Measurements from ENCODE around the gene SGCD.

Gene SGCD

DNA sequence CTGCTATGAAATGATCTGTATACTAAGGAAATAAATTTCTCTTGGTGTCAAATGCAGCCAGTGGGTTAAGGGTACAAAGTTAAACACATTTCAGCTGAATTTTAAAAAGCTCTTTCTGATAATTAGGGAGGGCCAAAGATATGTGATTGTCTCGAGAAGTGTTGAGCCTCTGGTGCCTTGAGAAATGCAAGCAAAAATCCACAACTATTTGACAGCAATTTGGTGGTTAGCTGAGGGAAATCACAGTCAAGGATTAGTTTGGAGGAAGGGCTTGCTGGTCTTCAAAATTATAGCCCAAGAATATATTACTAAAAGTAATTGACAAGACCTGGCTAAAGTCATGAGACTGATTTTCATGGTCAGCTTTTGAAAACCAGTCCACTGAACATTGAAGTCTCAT is 267.4 kb downstream of the SGCD start:
- Histone ChIP-seq H3K9me3 (ENCODE audit: control insufficient read depth, insufficient read depth, low read depth, low read length) (no peaks in the 10 kb centered on the region), H3K36me3 (ENCODE audit: control insufficient read depth in 2 of 2, insufficient read depth in 1 of 2, low read length in 2 of 2) (no peaks in the 10 kb centered on the region), H3K27ac (ENCODE audit: extremely low read depth, low read depth, low read length) (no peak overlapping the region), H3K4me1 (ENCODE audit: control insufficient read depth, insufficient read depth, low read length) (no peaks in the 10 kb centered on the region), H3K4me3 (ENCODE audit: low read depth, low read length) (no peak overlapping the region)
- TF ChIP-seq, protein P1, sequence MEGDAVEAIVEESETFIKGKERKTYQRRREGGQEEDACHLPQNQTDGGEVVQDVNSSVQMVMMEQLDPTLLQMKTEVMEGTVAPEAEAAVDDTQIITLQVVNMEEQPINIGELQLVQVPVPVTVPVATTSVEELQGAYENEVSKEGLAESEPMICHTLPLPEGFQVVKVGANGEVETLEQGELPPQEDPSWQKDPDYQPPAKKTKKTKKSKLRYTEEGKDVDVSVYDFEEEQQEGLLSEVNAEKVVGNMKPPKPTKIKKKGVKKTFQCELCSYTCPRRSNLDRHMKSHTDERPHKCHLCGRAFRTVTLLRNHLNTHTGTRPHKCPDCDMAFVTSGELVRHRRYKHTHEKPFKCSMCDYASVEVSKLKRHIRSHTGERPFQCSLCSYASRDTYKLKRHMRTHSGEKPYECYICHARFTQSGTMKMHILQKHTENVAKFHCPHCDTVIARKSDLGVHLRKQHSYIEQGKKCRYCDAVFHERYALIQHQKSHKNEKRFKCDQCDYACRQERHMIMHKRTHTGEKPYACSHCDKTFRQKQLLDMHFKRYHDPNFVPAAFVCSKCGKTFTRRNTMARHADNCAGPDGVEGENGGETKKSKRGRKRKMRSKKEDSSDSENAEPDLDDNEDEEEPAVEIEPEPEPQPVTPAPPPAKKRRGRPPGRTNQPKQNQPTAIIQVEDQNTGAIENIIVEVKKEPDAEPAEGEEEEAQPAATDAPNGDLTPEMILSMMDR (tag by site-specific recombination; IDR thresholded peaks at IDR 0.05) = no peak
- TF ChIP-seq, protein P2, sequence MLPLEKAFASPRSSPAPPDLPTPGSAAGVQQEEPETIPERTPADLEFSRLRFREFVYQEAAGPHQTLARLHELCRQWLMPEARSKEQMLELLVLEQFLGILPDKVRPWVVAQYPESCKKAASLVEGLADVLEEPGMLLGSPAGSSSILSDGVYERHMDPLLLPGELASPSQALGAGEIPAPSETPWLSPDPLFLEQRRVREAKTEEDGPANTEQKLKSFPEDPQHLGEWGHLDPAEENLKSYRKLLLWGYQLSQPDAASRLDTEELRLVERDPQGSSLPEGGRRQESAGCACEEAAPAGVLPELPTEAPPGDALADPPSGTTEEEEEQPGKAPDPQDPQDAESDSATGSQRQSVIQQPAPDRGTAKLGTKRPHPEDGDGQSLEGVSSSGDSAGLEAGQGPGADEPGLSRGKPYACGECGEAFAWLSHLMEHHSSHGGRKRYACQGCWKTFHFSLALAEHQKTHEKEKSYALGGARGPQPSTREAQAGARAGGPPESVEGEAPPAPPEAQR (tag by site-specific recombination; IDR thresholded peaks at IDR 0.05) = no peak
- TF ChIP-seq, protein P3, sequence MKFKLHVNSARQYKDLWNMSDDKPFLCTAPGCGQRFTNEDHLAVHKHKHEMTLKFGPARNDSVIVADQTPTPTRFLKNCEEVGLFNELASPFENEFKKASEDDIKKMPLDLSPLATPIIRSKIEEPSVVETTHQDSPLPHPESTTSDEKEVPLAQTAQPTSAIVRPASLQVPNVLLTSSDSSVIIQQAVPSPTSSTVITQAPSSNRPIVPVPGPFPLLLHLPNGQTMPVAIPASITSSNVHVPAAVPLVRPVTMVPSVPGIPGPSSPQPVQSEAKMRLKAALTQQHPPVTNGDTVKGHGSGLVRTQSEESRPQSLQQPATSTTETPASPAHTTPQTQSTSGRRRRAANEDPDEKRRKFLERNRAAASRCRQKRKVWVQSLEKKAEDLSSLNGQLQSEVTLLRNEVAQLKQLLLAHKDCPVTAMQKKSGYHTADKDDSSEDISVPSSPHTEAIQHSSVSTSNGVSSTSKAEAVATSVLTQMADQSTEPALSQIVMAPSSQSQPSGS (tag by site-specific recombination; IDR thresholded peaks at IDR 0.05; ENCODE audit: low read depth) = no peak
- TF ChIP-seq, protein P4, sequence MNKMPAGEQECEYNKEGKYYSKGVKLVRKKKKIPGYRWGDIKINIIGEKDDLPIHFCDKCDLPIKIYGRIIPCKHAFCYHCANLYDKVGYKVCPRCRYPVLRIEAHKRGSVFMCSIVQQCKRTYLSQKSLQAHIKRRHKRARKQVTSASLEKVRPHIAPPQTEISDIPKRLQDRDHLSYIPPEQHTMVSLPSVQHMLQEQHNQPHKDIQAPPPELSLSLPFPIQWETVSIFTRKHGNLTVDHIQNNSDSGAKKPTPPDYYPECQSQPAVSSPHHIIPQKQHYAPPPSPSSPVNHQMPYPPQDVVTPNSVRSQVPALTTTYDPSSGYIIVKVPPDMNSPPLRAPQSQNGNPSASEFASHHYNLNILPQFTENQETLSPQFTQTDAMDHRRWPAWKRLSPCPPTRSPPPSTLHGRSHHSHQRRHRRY (tag by site-specific recombination; IDR thresholded peaks at IDR 0.05) = no peak
- TF ChIP-seq KLF10 (tag by site-specific recombination; IDR thresholded peaks at IDR 0.05) (no peak), WT1 (tag by site-specific recombination; IDR thresholded peaks at IDR 0.05) (no peak), SP7 (tag by site-specific recombination; IDR thresholded peaks at IDR 0.05) (no peak), ZNF785 (tag by site-specific recombination; IDR thresholded peaks at IDR 0.05) (no peak), MZF1 (tag by site-specific recombination; IDR thresholded peaks at IDR 0.05; ENCODE audit: borderline replicate concordance) (no peak), IKZF3 (tag by site-specific recombination; IDR thresholded peaks at IDR 0.05) (no peak), OSR2 (tag by site-specific recombination; IDR thresholded peaks at IDR 0.05) (no peak), ZNF629 (tag by site-specific recombination; IDR thresholded peaks at IDR 0.05) (no peak)
- TF ChIP-seq, protein P5, sequence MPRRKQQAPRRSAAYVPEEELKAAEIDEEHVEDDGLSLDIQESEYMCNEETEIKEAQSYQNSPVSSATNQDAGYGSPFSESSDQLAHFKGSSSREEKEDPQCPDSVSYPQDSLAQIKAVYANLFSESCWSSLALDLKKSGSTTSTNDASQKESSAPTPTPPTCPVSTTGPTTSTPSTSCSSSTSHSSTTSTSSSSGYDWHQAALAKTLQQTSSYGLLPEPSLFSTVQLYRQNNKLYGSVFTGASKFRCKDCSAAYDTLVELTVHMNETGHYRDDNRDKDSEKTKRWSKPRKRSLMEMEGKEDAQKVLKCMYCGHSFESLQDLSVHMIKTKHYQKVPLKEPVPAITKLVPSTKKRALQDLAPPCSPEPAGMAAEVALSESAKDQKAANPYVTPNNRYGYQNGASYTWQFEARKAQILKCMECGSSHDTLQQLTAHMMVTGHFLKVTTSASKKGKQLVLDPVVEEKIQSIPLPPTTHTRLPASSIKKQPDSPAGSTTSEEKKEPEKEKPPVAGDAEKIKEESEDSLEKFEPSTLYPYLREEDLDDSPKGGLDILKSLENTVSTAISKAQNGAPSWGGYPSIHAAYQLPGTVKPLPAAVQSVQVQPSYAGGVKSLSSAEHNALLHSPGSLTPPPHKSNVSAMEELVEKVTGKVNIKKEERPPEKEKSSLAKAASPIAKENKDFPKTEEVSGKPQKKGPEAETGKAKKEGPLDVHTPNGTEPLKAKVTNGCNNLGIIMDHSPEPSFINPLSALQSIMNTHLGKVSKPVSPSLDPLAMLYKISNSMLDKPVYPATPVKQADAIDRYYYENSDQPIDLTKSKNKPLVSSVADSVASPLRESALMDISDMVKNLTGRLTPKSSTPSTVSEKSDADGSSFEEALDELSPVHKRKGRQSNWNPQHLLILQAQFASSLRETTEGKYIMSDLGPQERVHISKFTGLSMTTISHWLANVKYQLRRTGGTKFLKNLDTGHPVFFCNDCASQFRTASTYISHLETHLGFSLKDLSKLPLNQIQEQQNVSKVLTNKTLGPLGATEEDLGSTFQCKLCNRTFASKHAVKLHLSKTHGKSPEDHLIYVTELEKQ (tag by site-specific recombination; IDR thresholded peaks at IDR 0.05; ENCODE audit: borderline replicate concordance) = no peak
- POLR2A ChIA-PET = no interaction called here
- CTCF ChIA-PET = no interaction called here

DNA sequence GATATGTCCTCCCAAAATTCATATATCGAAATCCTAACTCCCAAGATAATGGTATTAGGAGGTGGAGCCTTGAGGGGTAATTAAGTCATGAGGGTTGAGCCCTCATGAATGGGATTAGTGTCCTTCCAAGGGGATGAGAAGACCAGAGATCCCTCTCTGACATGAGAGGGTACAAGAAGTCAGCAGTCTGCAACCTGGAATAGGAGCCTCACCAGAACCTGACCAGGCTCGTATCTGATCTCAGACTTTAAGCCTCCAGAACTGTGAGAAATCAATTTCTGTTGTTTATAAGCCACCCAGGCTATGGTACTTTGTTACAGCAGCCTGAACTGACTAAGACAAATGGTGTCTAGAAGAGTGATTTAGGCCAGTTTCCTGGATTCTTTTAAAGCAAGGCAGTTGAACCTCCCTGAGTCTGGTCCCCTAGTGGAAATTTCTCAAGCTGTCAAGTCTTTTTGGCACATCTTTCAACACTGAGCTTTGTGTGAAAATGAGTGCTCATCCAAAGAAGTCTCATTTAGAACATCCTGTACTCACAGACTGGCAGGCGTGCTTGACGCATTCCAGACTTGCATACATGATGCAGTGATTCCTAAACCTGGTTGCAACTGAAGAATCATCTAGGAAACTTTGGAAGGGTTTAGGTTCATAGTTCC is 268.3 kb downstream of the SGCD start:
- no peak overlapping the region for H3K27ac ChIP-seq (ENCODE audit: extremely low read depth, low read depth, low read length)
- ChIA-PET CTCF (no interaction called here), POLR2A (no interaction called here)
- no peaks in the 10 kb centered on the region for H3K9me3 ChIP-seq (ENCODE audit: control insufficient read depth, insufficient read depth, low read depth, low read length)
- H3K36me3 ChIP-seq (ENCODE audit: control insufficient read depth in 2 of 2, insufficient read depth in 1 of 2, low read length in 2 of 2) = no peaks in the 10 kb centered on the region
- H3K4me3 ChIP-seq (ENCODE audit: low read depth, low read length) = no peak overlapping the region
- H3K4me1 ChIP-seq (ENCODE audit: control insufficient read depth, insufficient read depth, low read length) = no peaks in the 10 kb centered on the region
- TF ChIP-seq, protein P6, sequence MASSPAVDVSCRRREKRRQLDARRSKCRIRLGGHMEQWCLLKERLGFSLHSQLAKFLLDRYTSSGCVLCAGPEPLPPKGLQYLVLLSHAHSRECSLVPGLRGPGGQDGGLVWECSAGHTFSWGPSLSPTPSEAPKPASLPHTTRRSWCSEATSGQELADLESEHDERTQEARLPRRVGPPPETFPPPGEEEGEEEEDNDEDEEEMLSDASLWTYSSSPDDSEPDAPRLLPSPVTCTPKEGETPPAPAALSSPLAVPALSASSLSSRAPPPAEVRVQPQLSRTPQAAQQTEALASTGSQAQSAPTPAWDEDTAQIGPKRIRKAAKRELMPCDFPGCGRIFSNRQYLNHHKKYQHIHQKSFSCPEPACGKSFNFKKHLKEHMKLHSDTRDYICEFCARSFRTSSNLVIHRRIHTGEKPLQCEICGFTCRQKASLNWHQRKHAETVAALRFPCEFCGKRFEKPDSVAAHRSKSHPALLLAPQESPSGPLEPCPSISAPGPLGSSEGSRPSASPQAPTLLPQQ (tag by site-specific recombination; IDR thresholded peaks at IDR 0.05) = no peak
- no peak for TF ChIP-seq ZNF302 (tag by site-specific recombination; IDR thresholded peaks at IDR 0.05; ENCODE audit: low read depth)
- TF ChIP-seq HOXA7 (CRISPR knock-in tag; IDR thresholded peaks at IDR 0.05; ENCODE audit: borderline replicate concordance) = no peak
- no peak for TF ChIP-seq ZNF707 (tag by site-specific recombination; IDR thresholded peaks at IDR 0.05)
- no peak for TF ChIP-seq ZNF555 (tag by site-specific recombination; conservative IDR thresholded peaks at IDR 0.05)
- no peak for TF ChIP-seq ZNF121 (tag by site-specific recombination; IDR thresholded peaks at IDR 0.05)
- TF ChIP-seq GLIS1 (tag by site-specific recombination; IDR thresholded peaks at IDR 0.05) = no peak
- no peak for TF ChIP-seq ZNF133 (tag by site-specific recombination; IDR thresholded peaks at IDR 0.05)
- TF ChIP-seq ZNF335 (tag by site-specific recombination; conservative IDR thresholded peaks at IDR 0.05) = no peak
- TF ChIP-seq, protein P7, sequence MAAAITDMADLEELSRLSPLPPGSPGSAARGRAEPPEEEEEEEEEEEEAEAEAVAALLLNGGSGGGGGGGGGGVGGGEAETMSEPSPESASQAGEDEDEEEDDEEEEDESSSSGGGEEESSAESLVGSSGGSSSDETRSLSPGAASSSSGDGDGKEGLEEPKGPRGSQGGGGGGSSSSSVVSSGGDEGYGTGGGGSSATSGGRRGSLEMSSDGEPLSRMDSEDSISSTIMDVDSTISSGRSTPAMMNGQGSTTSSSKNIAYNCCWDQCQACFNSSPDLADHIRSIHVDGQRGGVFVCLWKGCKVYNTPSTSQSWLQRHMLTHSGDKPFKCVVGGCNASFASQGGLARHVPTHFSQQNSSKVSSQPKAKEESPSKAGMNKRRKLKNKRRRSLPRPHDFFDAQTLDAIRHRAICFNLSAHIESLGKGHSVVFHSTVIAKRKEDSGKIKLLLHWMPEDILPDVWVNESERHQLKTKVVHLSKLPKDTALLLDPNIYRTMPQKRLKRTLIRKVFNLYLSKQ (tag by site-specific recombination; IDR thresholded peaks at IDR 0.05; ENCODE audit: borderline replicate concordance) = no peak

All from HEK293 (cell line).